HG02970 (cell line): ENCODE results near the gene STRN4.
"Not testable (repeated sequence)": the region's sequence is repeated elsewhere in the genome, so short reads cannot be mapped to it uniquely, and the experiment has no call there.

Experiments
- ATAC-seq: cut with Tn5 transposase; IDR thresholded peaks from one replicate; pipeline ENCODE4 v1.9.1; 2021; ENCODE audit warnings: mild to moderate bottlenecking, moderate library complexity, moderate number of reproducible peaks; ENCODE audit not compliant: unreplicated experiment, low FRiP score

Gene STRN4

GRCh38 chr19:46746281-46747057, at the start of gene STRN4:
TSS of gene STRN4 (minus strand) at chr19:46746450. CDS start at chr19:46746430, 20 bp downstream.
- ATAC-seq: peak; percentile 63

- no peak for ATAC-seq
Observed at GRCh38 chr19:46791944-46792343, 45.7 kb upstream of the STRN4 start.

GRCh38 chr19:46789371-46789770, 43.1 kb upstream of the STRN4 start:
- no peak for ATAC-seq

GRCh38 chr19:46788968-46789338, 42.7 kb upstream of the STRN4 start:
- ATAC-seq: no peak

GRCh38 chr19:46788262-46788967, 42.2 kb upstream of the STRN4 start, which contains the start of gene SLC1A5:
TSS of gene SLC1A5 (minus strand) at chr19:46788594. CDS start at chr19:46787965, 629 bp downstream.
- peak; percentile 60 for ATAC-seq

GRCh38 chr19:46787331-46788261, 41.3 kb upstream of the STRN4 start:
- ATAC-seq: no peak

GRCh38 chr19:46787040-46787330, 40.7 kb upstream of the STRN4 start:
- no peak for ATAC-seq

- no peak for ATAC-seq
Observed at GRCh38 chr19:46786236-46787039, 40.2 kb upstream of the STRN4 start.

- ATAC-seq: no peak
Observed at GRCh38 chr19:46785980-46786235, 39.7 kb upstream of the STRN4 start.

- ATAC-seq: no peak
Observed at GRCh38 chr19:46785054-46785979, 39.1 kb upstream of the STRN4 start.

GRCh38 chr19:46784262-46785053, 38.2 kb upstream of the STRN4 start:
- no peak for ATAC-seq

GRCh38 chr19:46783670-46784069, 37.4 kb upstream of the STRN4 start:
- no peak for ATAC-seq

- ATAC-seq: no peak
Observed at GRCh38 chr19:46782355-46783019, 36.2 kb upstream of the STRN4 start.

- ATAC-seq: not testable (repeated sequence)
Observed at GRCh38 chr19:46777956-46778645, 31.9 kb upstream of the STRN4 start.

- no peak for ATAC-seq
Observed at GRCh38 chr19:46776927-46777911, 31.0 kb upstream of the STRN4 start.

GRCh38 chr19:46775642-46776258, 29.5 kb upstream of the STRN4 start:
- no peak for ATAC-seq
